BJ (cell line): Measurements from ENCODE around the gene RIPPLY3. TPM values are rescaled to one million over a fixed set of nuclear protein-coding genes. Genes with fewer than 3 reads are reported as not detected.

Experiments used
- CTCF ChIA-PET: fragments of 350-600 bp; formaldehyde crosslinking; extraction: SDS; loops from one replicate; lab custom pipeline; 2021; ENCODE audit warnings: antibody characterized with exemption, inconsistent platforms; lab: Yijun Ruan, JAX
- POLR2A ChIA-PET: fragments of 300-600 bp; sonication (Branson Sonifier 250); formaldehyde crosslinking; extraction: SDS; loops from one replicate; lab custom pipeline; 2021; ENCODE audit warnings: antibody characterized with exemption; lab: Charles Lee
- DNase-seq: peaks from one replicate; pipeline ENCODE4 v3.0.0-alpha.2; 2011; ENCODE audit warnings: low read depth
- H3K27me3 ChIP-seq: 2 replicates; pipeline ENCODE4 v1.6.0; 2011; ENCODE audit warnings: low read length; ENCODE audit not compliant: control insufficient read depth, insufficient read depth
- H3K36me3 ChIP-seq: 2 replicates; pipeline ENCODE4 v1.5.1; 2011; ENCODE audit warnings: low read length; ENCODE audit not compliant: control insufficient read depth, insufficient read depth
- H3K4me3 ChIP-seq: 2 replicates; pipeline ENCODE4 v1.5.1; 2011; ENCODE audit warnings: low read depth, mild to moderate bottlenecking, control low read depth, low read length
- CTCF ChIP-seq: IDR thresholded peaks from 2 replicates; pipeline ENCODE4 v1.5.1; 2011; ENCODE audit warnings: low read depth, mild to moderate bottlenecking, control low read depth, inconsistent platforms, low read length, moderate library complexity; ENCODE audit not compliant: insufficient read depth
- polyA plus RNA-seq: library from polyadenylated mRNA; depleted of rRNA; stranded (reverse); fragments of >200 nt; gene quantifications from 2 replicates; pipeline ENCODE4 v1.2.3, GENCODE V29; 2011

RIPPLY3 gene
- polyA plus RNA-seq, 1 experiment: 0.23 TPM

GRCh38 chr21:37005548-37006485 lies 685 bp upstream of the RIPPLY3 start:
- Histone ChIP-seq H3K27me3 (peaks cover 3% of the 10 kb centered on the region; the same call in 1 of the 2 replicates), H3K4me3 (peak overlapping the region; percentile 43), H3K36me3 (no peaks in the 10 kb centered on the region)
- POLR2A ChIA-PET: interaction anchor here (0.6 kb wide), 1 partner anchor 39 kb away, joined by 3 read pairs; no protein-coding TSS in a partner anchor
- DNase-seq: no peak
- CTCF ChIA-PET: interaction anchor here (1.0 to 2.1 kb wide), 4 partner anchors 12 to 16 kb away, joined by 3 to 13 read pairs (median 8); no protein-coding TSS in a partner anchor
- no peak for TF ChIP-seq CTCF

GRCh38 chr21:37008724-37009123 lies 2.2 kb downstream of the RIPPLY3 start:
- TF ChIP-seq CTCF: no peak
- no peaks in the 10 kb centered on the region for H3K36me3 ChIP-seq
- ChIA-PET CTCF (interaction anchor here (1.5 kb wide), 1 partner anchor 10 kb away, joined by 4 read pairs; no protein-coding TSS in a partner anchor), POLR2A (no interaction called here)
- no peak overlapping the region for H3K4me3 ChIP-seq
- H3K27me3 ChIP-seq: peaks cover 3% of the 10 kb centered on the region; the same call in 1 of the 2 replicates
- no peak for DNase-seq

GRCh38 chr21:37009740-37010341 lies 3.3 kb downstream of the RIPPLY3 start:
- Histone ChIP-seq H3K4me3 (no peak overlapping the region), H3K36me3 (no peaks in the 10 kb centered on the region), H3K27me3 (peaks cover 3% of the 10 kb centered on the region; the same call in 1 of the 2 replicates)
- ChIA-PET POLR2A (no interaction called here), CTCF (interaction anchor here (0.5 to 3.1 kb wide), 18 partner anchors 10 to 88 kb away, joined by 3 to 16 read pairs (median 4); no protein-coding TSS in a partner anchor)
- TF ChIP-seq CTCF: peak; percentile 90
- DNase-seq: no peak

- Histone ChIP-seq H3K4me3 (no peak overlapping the region), H3K27me3 (no peaks in the 10 kb centered on the region), H3K36me3 (no peaks in the 10 kb centered on the region)
- ChIA-PET POLR2A (no interaction called here), CTCF (interaction anchor here (0.9 to 1.7 kb wide), 3 partner anchors 8 to 28 kb away, joined by 3 to 6 read pairs (median 3); no protein-coding TSS in a partner anchor)
- DNase-seq: no peak
- TF ChIP-seq CTCF: no peak
Measured at GRCh38 chr21:37017951-37018679, 11.6 kb downstream of the RIPPLY3 start.
